ENCODE data around the gene TUBGCP2.

The TUBGCP2 gene, protein sequence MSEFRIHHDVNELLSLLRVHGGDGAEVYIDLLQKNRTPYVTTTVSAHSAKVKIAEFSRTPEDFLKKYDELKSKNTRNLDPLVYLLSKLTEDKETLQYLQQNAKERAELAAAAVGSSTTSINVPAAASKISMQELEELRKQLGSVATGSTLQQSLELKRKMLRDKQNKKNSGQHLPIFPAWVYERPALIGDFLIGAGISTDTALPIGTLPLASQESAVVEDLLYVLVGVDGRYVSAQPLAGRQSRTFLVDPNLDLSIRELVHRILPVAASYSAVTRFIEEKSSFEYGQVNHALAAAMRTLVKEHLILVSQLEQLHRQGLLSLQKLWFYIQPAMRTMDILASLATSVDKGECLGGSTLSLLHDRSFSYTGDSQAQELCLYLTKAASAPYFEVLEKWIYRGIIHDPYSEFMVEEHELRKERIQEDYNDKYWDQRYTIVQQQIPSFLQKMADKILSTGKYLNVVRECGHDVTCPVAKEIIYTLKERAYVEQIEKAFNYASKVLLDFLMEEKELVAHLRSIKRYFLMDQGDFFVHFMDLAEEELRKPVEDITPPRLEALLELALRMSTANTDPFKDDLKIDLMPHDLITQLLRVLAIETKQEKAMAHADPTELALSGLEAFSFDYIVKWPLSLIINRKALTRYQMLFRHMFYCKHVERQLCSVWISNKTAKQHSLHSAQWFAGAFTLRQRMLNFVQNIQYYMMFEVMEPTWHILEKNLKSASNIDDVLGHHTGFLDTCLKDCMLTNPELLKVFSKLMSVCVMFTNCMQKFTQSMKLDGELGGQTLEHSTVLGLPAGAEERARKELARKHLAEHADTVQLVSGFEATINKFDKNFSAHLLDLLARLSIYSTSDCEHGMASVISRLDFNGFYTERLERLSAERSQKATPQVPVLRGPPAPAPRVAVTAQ

DNA sequence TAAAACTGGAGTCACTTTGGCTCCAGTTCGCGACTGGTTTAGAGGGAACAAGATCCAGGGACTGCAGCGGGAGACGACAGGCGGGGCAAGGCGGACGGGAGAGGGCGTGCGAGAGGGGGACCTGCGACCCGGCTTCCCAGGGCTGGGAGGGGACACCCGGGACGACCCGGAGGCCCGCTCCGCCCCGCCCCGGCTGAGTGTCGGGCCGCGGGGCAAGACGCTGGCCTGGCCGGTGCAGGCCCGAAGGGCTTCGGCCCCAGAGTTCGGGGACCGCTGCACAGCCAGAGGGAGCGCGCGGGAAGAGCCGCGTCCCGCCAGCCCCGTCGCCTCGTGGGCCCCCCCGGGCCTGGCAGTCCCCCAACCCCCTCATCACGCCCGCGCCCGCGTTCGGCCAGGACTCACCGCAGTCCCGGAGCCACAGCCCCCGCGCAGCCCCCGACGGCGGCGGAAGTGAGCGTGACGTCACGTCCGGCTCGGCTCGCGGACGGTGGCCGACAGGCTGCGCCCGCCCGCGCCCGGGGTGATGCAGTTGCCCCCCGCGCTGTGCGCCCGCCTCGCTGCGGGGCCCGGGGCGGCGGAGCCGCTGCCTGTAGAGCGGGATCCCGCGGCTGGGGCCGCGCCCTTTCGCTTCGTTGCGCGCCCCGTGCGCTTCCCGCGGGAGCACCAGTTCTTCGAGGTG is at the start of gene TUBGCP2, which contains the start of gene ZNF511:
TSS of gene TUBGCP2 (minus strand) at position 452 of the 679 bp plus-strand sequence. CDS start 5,931 bp downstream, outside the sequence.
TSS of gene ZNF511 (plus strand) at position 494 of the 679 bp plus-strand sequence. CDS start at position 524, 30 bp downstream.
- DNase-seq (ENCODE audit: extremely low read depth in 1 of 2, low read depth in 1 of 2): peak; percentile 67 to 83

DNA sequence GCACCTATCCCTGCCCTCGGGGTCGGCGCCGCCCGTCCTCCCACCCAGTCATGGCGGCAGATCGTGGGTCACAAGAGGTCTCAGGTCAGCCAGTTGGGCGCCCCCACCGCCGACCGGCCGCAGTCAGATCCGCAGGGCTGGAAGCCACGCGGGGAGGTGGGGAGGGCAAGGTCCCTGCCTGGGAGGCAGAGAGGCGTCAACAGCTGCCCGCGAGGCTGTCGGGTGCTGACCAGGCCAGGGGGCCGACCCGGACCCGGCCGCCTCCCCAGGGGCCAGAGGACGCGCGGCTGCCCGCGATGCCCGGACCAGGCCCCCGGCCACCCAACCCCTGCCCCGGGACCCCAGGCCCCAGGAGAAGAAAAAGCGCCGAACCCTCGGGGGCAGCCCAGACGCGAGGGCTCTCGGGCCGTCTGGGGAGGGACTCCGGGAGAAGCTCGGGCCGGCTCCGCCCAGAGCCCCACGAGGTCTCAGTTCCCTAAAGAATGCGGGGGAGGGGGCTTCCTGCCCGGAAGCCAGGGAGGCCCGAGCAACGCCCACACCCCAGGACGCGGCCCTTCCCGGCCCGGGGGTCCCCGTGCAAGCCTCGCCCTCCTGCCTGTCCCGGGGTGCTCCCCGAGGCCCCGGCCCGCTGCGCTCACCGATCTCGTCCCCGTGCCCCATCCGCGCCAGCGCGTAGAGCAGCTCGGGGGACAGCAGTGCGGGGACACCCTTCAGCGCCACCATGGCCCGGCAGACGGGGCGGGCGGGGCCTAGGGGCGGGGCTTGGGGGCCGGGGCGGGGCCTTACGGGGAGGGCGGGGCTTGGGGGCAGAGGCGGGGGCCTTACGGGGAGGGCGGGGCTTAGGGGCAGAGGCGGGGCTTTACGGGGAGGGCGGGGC is 48.9 kb upstream of the TUBGCP2 start, which contains the start of gene FUOM:
TSS of gene FUOM (minus strand) at position 735 of the 877 bp plus-strand sequence. CDS start at position 723, 12 bp downstream.
- DNase-seq (ENCODE audit: extremely low read depth in 1 of 2, low read depth in 1 of 2): peak in 1 of 2 donors; percentile 47

DNA sequence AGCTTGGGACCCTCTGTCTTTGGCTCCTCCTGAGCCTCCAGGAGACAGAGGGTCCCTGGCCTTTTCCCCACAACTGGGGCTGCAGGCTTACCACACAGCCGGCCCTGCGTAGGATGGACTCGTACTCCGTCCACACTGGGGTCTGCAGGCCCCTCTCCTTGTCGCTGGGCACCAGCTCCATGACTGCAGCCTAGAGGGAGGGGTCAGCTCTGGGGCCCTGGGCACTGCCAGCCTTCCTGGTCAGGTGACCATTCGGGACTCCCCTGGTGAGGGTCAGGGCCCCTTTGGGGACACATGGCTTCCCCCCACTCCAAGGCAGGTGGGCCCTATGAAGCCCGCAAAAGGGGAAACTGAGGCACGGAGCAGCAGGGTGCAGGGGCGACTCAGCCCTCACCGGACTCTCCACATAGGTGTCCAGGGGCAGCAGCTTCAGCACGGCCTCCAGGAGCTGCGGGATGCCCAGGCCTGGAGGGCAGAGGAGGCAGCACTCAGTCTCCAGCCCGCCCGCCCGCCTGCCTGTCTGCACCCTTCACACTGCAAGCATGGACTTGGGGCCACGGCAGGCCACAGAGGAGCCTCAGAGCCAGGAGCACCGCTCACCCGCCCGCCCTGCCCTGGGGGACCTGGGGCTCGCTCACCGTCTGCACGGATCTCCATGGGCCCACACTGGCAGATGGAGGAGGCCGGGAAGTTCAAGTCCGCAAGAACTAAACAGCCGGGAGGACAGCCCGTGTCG is 48.0 kb upstream of the TUBGCP2 start:
- DNase-seq (ENCODE audit: extremely low read depth in 1 of 2, low read depth in 1 of 2): no peak

DNA sequence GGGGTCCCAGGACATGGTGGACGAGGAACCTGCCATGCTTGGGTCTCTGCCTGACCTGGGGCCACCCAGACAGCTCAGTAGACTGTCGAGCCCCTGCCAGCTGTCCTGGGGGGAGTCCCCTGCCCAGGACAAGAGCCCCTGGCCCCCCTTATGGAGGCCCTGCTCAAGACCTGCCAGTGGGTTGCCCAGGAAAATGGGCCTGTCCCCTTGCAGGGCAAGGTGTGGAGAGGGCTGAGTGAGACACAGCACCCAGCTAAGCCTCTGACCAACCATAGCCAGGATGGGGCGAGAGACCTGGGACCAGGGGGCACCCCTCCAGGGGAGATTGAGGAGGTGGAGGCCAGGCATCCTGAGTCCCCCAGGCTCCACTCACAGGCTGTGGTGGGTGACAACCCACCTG is 47.3 kb upstream of the TUBGCP2 start:
- DNase-seq (ENCODE audit: extremely low read depth in 1 of 2, low read depth in 1 of 2): no peak

DNA sequence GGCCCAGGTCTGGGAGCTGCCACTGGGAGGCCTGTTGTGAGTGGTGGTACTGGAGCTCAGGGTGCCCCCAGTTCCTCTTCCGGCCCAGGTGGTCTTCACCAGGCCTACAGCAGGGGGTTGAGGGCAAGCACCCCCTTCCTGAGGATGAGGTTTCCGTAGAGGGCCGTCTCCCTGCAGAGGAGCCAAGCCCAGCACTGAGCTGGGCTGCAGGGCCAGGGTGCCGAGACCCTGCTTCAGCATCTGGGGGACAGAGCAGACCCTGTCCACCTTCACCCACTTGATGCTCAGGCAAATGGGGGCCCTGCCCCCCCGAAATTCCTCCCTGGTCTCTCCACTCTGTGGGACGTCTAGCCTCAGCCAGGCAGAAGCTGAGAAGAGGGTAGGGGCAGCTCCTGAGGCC is 46.6 kb upstream of the TUBGCP2 start:
- DNase-seq (ENCODE audit: extremely low read depth in 1 of 2, low read depth in 1 of 2): no peak

DNA sequence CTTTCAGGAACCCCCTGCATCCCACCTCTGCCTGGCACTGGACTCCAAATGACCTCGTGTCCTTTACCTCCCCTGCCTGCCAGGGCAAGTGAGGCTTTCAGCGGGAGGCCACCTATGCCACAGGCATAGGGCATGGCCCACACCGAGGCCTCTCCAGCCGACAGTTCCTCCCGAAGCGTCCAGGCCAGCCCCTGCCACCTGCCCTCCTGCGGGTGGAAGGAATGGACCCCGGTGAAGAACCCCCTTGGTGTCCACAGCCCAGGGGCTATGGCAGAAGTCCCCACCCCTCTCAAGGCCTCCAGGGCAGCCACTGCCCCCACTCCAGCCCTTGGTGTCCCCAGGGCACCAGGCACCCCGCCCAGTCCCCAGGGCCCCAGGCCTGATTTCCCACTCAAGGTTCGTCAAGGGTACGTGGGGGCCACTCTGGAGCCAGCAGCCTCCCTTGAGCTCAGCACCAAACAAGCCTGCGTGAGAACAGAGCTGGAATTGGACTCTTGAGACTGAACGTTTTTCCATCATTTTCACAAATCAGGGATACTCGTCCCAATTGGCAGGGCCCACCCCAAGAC is 46.1 kb upstream of the TUBGCP2 start:
- no peak for DNase-seq (ENCODE audit: extremely low read depth in 1 of 2, low read depth in 1 of 2)

DNA sequence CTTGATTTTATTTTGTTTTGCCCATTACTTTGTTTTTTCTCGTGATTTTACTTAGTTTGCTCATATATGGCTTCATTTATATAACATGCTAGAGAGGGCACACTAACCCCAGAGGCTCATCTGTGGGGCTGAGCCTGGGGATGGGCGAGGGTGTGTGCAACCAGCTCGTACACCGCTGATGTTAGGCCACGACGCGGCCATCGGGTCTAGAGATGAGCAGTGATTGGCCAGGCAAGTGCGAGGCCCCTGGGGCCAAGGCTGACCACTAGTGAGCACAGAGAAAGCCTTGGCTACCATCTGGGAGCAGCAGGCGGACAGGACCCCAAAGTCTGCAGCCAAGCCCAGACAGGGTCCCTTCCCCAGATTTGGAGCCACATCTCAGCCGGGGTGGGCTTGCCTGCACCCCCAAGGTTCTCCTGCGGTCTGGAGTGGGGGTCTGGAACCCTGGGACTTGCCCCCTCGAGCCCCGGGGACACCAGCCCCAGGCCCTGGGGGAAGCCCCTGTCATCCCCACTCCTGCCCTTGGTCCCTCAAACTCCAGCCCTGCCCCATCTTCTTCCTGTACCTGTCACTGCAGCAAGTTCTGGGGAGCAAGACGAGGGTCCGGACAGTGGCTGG is 45.4 kb upstream of the TUBGCP2 start:
- DNase-seq (ENCODE audit: extremely low read depth in 1 of 2, low read depth in 1 of 2): no peak

DNA sequence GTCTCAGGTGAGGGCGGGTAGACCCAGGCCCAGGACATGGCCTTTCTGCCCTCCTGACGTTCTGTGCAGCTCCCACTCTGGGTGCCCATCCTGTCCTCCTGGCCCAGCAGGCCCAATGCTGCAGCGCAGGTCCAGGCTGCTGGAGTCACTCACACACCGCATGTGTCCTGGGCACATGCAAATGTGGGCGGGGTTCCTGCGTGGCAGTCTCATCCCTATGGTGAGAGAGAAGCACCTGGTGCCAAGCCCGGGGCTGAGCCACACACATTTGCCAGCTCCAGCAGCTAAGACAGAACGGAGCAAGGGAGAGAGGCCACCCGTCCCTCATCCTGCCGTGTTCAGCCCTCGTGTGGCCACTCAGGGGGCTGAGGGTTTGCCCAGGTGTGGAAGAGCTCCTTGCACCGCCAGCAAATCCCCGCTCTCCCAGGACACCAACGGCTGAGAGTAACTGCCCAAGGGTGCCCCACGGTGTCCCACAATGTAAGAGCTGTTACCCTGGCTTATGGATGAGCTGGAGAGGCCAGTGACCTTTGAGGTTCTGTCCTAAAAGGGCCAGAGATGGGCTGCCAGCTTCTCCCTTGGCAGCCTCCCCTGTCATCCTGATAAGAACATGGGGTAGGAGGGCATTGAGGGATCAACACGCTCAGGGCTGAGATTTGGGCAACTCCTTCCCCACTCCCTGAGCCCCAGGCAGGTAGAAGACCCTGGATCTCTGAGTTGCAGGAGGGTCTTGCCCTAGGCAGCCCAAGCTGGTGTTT is 44.7 kb upstream of the TUBGCP2 start:
- no peak for DNase-seq (ENCODE audit: extremely low read depth in 1 of 2, low read depth in 1 of 2)

DNA sequence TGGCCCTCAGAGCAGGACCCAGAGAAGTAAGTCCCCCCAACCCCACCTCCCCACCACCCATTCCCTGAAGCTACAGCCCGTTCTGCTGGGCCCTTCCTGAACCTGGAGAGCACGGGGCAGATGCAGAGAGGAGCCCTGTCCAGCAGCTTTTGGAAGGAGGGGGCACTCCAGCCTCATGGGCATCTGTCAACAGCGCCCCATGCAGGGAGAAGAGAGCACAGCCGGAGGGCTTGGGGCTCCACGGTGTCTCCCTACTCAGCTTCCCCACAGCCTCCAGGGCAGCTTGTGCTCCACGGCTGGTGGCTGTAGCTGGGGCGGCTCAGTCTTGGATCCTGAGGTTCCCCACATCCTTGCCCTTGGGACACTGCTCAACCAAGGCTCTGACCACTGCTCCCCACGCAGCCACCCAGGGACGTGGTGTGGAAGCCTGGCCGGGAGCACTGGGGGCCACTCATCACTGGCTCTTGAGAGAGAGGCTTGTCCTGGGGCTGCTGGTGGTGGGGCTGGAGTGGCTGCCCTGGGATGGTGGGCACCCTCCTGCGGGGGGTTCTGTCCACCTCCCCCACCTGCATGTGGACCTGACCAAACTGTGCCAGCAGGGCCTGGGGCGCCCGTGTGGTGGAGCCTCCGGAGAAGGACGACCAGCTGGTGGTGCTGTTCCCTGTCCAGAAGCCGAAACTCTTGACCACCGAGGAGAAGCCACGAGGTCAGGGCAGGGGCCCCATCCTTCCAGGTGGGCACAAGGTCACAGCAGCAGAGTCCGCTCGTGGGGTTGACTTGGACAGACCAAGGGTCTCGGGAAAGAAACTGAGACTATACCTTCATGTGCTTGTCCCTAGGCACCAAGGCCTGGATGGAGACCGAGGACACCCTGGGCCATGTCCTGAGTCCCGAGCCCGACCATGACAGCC is 43.0 kb upstream of the TUBGCP2 start:
- no peak for DNase-seq (ENCODE audit: extremely low read depth in 1 of 2, low read depth in 1 of 2)

DNA sequence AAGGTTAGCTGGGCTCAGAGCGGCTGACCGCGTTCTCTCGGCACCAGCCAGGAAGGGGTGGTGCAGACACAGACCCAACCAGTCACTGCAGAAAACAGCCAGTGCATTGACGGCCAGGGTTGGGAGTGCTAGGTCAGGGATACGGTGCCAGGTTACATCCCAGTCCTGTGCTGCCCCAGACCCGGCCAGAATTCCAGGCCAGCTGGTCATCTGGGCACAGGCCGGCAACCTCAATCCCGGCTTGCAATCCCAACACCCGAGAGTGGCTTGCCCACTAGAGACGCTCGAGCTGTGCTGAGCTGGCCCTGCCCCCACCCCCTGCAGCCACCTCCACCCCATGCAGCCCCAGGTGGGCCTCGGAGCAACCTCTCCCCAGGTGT is 42.3 kb upstream of the TUBGCP2 start:
- DNase-seq (ENCODE audit: extremely low read depth in 1 of 2, low read depth in 1 of 2): no peak

DNA sequence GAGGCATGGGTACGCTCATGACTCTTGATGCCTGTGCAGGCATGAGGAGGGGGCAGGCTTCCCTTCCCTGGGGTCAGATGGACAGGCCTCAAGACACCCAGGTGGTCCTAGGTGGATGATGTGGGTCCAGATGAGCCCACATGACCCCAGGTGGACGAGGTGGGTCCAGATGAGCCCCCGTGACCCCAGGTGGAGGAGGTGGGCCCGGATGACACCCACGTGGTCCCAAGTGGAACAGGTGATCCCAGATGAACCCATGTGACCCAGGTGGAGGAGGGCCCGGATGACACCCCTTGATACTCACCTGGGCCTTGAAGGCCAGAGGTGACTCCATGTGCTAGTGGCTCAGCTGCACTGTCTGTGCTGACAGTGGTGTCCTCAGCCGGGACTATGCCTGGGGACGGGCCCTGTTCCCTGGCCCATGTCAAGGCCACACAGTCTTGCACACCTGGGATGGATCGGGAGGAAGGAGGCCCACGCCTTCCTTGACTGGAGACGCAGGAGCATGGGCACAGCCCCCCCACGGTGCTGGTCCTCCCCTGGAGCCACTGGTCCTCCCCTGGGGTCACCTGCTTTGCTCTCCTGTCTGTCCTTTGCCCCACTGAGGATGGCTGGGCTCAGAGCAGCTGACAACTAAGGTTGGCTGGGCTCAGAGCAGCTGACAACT is 41.7 kb upstream of the TUBGCP2 start:
- no peak for DNase-seq (ENCODE audit: extremely low read depth in 1 of 2, low read depth in 1 of 2)

DNA sequence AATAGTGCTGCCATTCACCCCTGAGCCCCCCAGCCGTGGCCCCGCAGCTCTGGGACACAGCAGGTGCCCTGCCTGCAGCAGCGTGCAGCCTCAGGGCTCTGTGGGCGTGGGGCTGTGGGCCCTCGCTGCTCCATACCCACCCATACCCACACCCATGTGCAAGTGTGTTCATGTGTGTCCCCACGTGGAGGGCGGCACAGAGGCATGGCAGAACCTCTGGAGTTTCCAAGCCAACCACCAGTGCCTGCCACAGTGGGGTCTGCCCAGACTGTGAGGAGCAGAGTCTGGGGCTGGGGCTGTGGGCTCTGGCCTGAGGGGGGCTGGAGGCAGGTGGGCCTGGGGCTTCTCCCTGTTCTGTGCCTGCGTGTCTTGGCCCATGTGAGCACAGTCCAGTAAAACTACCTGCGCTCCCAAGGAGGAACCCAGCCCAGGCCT is 40.9 kb upstream of the TUBGCP2 start:
- DNase-seq (ENCODE audit: extremely low read depth in 1 of 2, low read depth in 1 of 2): no peak

DNA sequence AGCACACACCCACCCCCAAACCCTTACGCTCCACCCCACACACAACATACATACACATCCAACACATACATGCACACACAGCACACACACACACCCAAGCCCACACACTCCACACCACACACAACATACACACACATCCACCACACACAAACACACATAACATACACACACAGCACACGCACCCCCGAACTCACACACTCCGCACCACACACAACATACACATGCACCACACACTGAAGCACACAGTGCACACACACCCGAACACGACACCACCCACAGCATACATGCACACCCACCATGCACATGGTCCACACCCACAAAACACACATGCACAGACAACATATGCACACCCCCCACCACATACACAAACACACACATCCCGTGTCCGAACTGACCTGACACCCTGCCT is 40.5 kb upstream of the TUBGCP2 start:
- DNase-seq (ENCODE audit: extremely low read depth in 1 of 2, low read depth in 1 of 2): no peak

DNA sequence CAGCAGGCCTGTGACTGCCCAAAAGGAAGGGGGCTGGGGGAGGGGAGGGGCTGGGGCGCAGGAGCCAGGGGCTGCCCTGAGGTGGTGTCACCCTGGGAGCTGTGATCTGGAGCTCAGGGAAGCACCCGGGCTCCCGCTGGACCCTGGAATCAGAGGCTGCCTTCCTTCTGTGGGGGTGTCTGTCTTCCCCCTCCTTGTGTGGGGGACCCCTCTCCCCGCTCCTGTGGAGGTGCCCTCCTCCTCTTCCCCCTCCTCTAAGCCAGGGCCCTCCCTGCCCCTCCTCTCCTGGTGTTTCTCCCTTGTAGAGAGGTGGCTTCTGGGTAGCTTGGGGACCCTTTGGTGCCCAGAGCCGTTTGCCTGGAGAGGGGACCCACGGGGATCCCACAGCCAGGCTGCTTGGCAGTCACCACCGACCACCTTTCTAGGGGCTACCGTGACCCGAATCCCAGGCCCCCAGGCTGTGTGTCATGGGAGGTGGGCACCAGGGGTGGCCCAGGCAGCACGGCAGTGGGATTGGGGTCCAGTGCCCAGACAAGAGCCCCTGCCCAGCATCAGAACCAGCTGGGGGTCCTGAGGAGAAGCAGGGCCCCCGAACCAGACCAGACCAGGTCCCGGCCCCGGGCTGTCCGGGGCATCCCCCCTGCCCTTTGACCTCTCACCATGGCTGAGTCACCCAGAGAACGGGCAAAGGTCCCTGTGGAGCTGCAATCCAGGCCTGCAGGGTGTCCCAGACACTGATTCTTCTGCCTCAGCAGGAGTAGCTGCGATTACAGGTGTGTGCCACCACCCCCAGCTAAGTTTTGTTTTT is 39.2 kb upstream of the TUBGCP2 start:
- DNase-seq (ENCODE audit: extremely low read depth in 1 of 2, low read depth in 1 of 2): no peak

DNA sequence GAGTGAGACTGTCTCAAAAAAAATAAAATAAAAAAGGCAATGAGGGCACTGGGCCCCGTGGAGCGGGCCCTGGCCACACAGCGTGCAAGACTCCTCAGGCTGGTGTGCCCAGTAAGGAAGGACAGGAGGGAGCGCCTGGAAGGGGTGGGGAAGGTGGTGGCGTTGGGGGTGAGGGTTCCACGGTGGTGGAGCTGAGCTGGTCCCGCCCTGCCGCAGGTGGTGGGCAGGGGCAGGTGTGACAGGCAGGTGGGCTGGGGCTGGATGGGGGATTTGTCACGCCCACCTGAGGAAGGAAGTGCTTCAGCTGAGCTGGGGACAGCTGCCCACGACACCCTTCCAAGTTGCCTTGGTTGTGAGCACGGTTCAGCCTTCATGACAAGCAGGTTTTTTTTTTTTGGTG is 37.7 kb upstream of the TUBGCP2 start:
- no peak for DNase-seq (ENCODE audit: extremely low read depth in 1 of 2, low read depth in 1 of 2)

All from activated CD8-positive, alpha-beta memory T cell treated with anti-CD3 and anti-CD28 coated beads for 1 hour (primary cell).